ENCODE measurements around the gene MAGI1.

GRCh38 chr3:65967451-65967850 lies 71.3 kb downstream of the MAGI1 start:
- no peak for TF ChIP-seq ESRRA (CRISPR knock-in tag; IDR thresholded peaks at IDR 0.05; ENCODE audit: borderline replicate concordance)
- TF ChIP-seq, protein P1, sequence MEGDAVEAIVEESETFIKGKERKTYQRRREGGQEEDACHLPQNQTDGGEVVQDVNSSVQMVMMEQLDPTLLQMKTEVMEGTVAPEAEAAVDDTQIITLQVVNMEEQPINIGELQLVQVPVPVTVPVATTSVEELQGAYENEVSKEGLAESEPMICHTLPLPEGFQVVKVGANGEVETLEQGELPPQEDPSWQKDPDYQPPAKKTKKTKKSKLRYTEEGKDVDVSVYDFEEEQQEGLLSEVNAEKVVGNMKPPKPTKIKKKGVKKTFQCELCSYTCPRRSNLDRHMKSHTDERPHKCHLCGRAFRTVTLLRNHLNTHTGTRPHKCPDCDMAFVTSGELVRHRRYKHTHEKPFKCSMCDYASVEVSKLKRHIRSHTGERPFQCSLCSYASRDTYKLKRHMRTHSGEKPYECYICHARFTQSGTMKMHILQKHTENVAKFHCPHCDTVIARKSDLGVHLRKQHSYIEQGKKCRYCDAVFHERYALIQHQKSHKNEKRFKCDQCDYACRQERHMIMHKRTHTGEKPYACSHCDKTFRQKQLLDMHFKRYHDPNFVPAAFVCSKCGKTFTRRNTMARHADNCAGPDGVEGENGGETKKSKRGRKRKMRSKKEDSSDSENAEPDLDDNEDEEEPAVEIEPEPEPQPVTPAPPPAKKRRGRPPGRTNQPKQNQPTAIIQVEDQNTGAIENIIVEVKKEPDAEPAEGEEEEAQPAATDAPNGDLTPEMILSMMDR (IDR thresholded peaks at IDR 0.05) = no peak
- no peak for TF ChIP-seq STAT6 (CRISPR knock-in tag; conservative IDR thresholded peaks at IDR 0.05; ENCODE audit: low read depth)
- TF ChIP-seq NR1H2 (CRISPR knock-in tag; IDR thresholded peaks at IDR 0.05) = no peak
- TF ChIP-seq, protein P2, sequence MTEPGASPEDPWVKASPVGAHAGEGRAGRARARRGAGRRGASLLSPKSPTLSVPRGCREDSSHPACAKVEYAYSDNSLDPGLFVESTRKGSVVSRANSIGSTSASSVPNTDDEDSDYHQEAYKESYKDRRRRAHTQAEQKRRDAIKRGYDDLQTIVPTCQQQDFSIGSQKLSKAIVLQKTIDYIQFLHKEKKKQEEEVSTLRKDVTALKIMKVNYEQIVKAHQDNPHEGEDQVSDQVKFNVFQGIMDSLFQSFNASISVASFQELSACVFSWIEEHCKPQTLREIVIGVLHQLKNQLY (CRISPR knock-in tag; IDR thresholded peaks at IDR 0.05) = no peak
- no peak for TF ChIP-seq CREB1 (CRISPR knock-in tag; IDR thresholded peaks at IDR 0.05)
- TF ChIP-seq, protein P3, sequence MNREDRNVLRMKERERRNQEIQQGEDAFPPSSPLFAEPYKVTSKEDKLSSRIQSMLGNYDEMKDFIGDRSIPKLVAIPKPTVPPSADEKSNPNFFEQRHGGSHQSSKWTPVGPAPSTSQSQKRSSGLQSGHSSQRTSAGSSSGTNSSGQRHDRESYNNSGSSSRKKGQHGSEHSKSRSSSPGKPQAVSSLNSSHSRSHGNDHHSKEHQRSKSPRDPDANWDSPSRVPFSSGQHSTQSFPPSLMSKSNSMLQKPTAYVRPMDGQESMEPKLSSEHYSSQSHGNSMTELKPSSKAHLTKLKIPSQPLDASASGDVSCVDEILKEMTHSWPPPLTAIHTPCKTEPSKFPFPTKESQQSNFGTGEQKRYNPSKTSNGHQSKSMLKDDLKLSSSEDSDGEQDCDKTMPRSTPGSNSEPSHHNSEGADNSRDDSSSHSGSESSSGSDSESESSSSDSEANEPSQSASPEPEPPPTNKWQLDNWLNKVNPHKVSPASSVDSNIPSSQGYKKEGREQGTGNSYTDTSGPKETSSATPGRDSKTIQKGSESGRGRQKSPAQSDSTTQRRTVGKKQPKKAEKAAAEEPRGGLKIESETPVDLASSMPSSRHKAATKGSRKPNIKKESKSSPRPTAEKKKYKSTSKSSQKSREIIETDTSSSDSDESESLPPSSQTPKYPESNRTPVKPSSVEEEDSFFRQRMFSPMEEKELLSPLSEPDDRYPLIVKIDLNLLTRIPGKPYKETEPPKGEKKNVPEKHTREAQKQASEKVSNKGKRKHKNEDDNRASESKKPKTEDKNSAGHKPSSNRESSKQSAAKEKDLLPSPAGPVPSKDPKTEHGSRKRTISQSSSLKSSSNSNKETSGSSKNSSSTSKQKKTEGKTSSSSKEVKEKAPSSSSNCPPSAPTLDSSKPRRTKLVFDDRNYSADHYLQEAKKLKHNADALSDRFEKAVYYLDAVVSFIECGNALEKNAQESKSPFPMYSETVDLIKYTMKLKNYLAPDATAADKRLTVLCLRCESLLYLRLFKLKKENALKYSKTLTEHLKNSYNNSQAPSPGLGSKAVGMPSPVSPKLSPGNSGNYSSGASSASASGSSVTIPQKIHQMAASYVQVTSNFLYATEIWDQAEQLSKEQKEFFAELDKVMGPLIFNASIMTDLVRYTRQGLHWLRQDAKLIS (CRISPR knock-in tag; IDR thresholded peaks at IDR 0.05; ENCODE audit: borderline replicate concordance) = no peak
- TF ChIP-seq, protein P4, sequence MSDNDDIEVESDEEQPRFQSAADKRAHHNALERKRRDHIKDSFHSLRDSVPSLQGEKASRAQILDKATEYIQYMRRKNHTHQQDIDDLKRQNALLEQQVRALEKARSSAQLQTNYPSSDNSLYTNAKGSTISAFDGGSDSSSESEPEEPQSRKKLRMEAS (CRISPR knock-in tag; IDR thresholded peaks at IDR 0.05) = no peak
- TF ChIP-seq FOXP1 (CRISPR knock-in tag; IDR thresholded peaks at IDR 0.05; ENCODE audit: borderline replicate concordance) = no peak

Data from WTC11 (cell line).